ENCODE results near the gene GRIA4.

Gene GRIA4

DNA sequence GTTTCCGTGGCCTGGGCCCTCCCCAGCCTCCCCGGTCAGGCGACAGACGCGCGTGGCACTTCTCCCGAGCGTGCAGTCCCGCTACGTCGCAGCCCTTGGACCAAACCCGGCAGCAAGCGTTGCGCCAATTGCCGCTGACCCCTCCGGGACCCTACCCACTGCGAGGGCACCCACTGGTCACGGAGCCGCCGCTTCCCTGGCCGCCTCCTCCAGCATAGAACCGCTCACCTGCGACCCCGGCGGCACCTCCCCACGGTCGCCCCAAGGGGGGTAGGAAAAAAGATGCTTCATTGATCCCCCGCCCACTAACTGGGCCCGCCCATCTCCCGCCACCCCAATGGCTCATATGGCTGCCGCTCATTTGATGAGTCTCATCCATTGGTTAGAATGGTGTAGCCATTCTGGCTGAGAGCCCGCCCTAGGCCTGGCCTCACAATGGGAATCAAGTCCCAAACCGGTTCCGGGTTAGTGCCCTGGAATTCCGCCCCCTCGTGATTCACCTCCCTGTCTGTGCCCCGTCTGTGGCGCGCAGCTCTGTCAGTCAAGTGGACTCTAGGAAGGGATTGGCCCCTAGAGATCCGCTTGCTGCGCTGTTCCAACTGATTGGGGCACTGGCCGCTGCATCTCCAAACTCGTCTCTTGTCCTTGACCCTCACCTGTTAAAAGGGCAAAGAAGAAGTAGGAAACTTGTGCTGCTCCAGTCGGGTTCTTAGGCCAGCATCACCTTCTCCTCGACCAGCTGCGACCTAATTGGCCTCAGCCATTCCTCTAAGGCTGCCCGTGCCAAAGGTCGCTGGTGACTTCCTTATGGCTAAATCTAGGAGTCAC is 412.3 kb downstream of the GRIA4 start, which contains the start of gene MSANTD4:
Gene MSANTD4, minus strand, starts transcription at position 274 of the 828 bp plus-strand sequence. CDS start 11,323 bp downstream, outside the sequence.
- H3K36me3 ChIP-seq (ENCODE audit: control insufficient read depth, insufficient read depth, low read length) = no peaks in the 10 kb centered on the region
- WGBS, 2 experiments = 1% methylated on average over 48 of the region's 48 CpGs
- H3K4me1 ChIP-seq (ENCODE audit: control insufficient read depth, insufficient read depth, low read length) = peaks cover 5% of the 10 kb centered on the region
- H3K4me3 ChIP-seq (ENCODE audit: insufficient read depth, low read depth, low read length) = peak within 1 kb of the TSS; percentile 75
- no peaks in the 10 kb centered on the region for H3K9me3 ChIP-seq (ENCODE audit: control insufficient read depth, low read length)
- H3K27ac ChIP-seq (ENCODE audit: insufficient read depth, low read depth, low read length, poor library complexity, severe bottlenecking) = no peak within 1 kb of the TSS
- no peaks in the 10 kb centered on the region for H3K27me3 ChIP-seq (ENCODE audit: control insufficient read depth, insufficient read depth, low read length, poor library complexity, severe bottlenecking)

DNA sequence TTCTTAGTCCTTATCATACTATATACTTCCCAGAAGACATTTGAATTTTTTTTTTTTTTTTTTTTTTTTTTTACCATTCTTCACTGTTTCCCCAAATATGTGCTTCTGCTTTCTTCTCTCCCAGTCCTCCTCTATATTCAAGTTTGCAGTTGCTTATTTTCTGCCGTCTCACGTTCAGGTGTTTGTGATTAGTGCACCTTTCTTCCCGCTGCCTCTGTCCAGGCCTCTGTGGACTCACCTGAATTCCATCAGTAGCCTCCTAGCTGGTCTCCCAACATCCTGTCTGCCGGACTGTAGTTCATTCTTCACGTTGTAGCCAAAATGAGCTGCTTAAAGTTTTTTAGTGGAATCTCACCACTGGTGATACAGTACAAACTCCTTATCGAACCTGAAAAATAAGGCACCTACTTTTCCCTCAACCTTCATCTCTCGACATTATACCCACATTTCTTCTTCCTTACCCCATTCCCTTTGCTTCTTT is 413.0 kb downstream of the GRIA4 start:
- no peaks in the 10 kb centered on the region for H3K36me3 ChIP-seq (ENCODE audit: control insufficient read depth, insufficient read depth, low read length)
- H3K4me3 ChIP-seq (ENCODE audit: insufficient read depth, low read depth, low read length) = peak overlapping the region; percentile 75
- H3K9me3 ChIP-seq (ENCODE audit: control insufficient read depth, low read length) = no peaks in the 10 kb centered on the region
- H3K27me3 ChIP-seq (ENCODE audit: control insufficient read depth, insufficient read depth, low read length, poor library complexity, severe bottlenecking) = no peaks in the 10 kb centered on the region
- H3K4me1 ChIP-seq (ENCODE audit: control insufficient read depth, insufficient read depth, low read length) = peaks cover 5% of the 10 kb centered on the region
- 90 to 92% methylated on average over 7 of the region's 7 CpGs for WGBS, 2 experiments
- H3K27ac ChIP-seq (ENCODE audit: insufficient read depth, low read depth, low read length, poor library complexity, severe bottlenecking) = no peak overlapping the region

GRCh38 chr11:106030609-106031008 is 420.7 kb downstream of the GRIA4 start:
- Histone ChIP-seq H3K27me3 (ENCODE audit: control insufficient read depth, insufficient read depth, low read length, poor library complexity, severe bottlenecking) (no peaks in the 10 kb centered on the region), H3K27ac (ENCODE audit: insufficient read depth, low read depth, low read length, poor library complexity, severe bottlenecking) (no peak overlapping the region), H3K9me3 (ENCODE audit: control insufficient read depth, low read length) (no peaks in the 10 kb centered on the region), H3K36me3 (ENCODE audit: control insufficient read depth, insufficient read depth, low read length) (no peaks in the 10 kb centered on the region), H3K4me1 (ENCODE audit: control insufficient read depth, insufficient read depth, low read length) (no peaks in the 10 kb centered on the region), H3K4me3 (ENCODE audit: insufficient read depth, low read depth, low read length) (no peak overlapping the region)
- 73% methylated on average over 4 of the region's 4 CpGs; no CpG with 5 or more reads in 1 of the 2 experiments for WGBS, 2 experiments

GRCh38 chr11:106031202-106031810 is 421.4 kb downstream of the GRIA4 start:
- Histone ChIP-seq H3K4me3 (ENCODE audit: insufficient read depth, low read depth, low read length) (no peak overlapping the region), H3K27me3 (ENCODE audit: control insufficient read depth, insufficient read depth, low read length, poor library complexity, severe bottlenecking) (no peaks in the 10 kb centered on the region), H3K36me3 (ENCODE audit: control insufficient read depth, insufficient read depth, low read length) (no peaks in the 10 kb centered on the region), H3K27ac (ENCODE audit: insufficient read depth, low read depth, low read length, poor library complexity, severe bottlenecking) (no peak overlapping the region), H3K9me3 (ENCODE audit: control insufficient read depth, low read length) (no peaks in the 10 kb centered on the region), H3K4me1 (ENCODE audit: control insufficient read depth, insufficient read depth, low read length) (no peaks in the 10 kb centered on the region)
- 76 to 85% methylated on average over 1 to 2 of the region's 2 CpGs for WGBS, 2 experiments

All from ectodermal cell (in vitro differentiated cells).